HepG2 (cell line): ENCODE results near the gene PRSS8. TPM values are rescaled to one million over a fixed set of nuclear protein-coding genes. Genes with fewer than 3 reads are reported as not detected.

Source experiments
- ATAC-seq: fragments of 200-7000 bp; cut with Tn5 transposase; 3 replicates; pipeline ENCODE4 v1.9.1; 2020; ENCODE audit warnings: mild to moderate bottlenecking, moderate library complexity
- BruUV-seq: library from RNA; stranded (reverse); fragments of 400-500 nt; replicated peaks from 2 replicates; lab custom pipeline; 2021; lab: Mats Ljungman, UMichigan
- CTCF ChIA-PET: fragments of 300-600 bp; formaldehyde crosslinking; extraction: SDS; loops from one replicate; lab custom pipeline; 2021; ENCODE audit warnings: low total read pairs, inconsistent platforms, low intra/inter-chr PET ratio; lab: Yijun Ruan, JAX
- POLR2A ChIA-PET: fragments of 350-600 bp; sonication (Branson Sonifier 250); formaldehyde crosslinking; loops from one replicate; lab custom pipeline; 2020; ENCODE audit warnings: antibody characterized with exemption, inconsistent platforms; lab: Yijun Ruan, JAX
- DNase-seq: peaks from one replicate; pipeline ENCODE4 v3.0.0-alpha.2; 2015; ENCODE audit warnings: low spot score
- FAIRE-seq: peaks from 3 replicates; lab custom pipeline; 2011; peaks lifted over from hg19 to GRCh38; lab: Jason Lieb, UNC
- H2AFZ ChIP-seq: one replicate; pipeline ENCODE4 v1.6.1; 2011; ENCODE audit warnings: low read length, inconsistent platforms
- H3K27ac ChIP-seq: fragments of 300-600 bp; 3 replicates; pipeline ENCODE4 v1.8.0; 2011; ENCODE audit warnings: mixed run types, mild to moderate bottlenecking, mixed read lengths, low read length, inconsistent platforms; ENCODE audit not compliant: insufficient read depth; ENCODE audit errors: extremely low read length
- H3K27me3 ChIP-seq, 2 experiments: fragments of 200-600 bp in 1 of 2; 2 replicates in 1 of 2; 3 replicates in 1 of 2; pipeline versions ENCODE4 v1.6.0 to v1.8.0; 2011; ENCODE audit warnings: low read length in 2 of 2, mild to moderate bottlenecking in 2 of 2, moderate library complexity in 2 of 2, inconsistent platforms in 1 of 2; ENCODE audit not compliant: insufficient read depth in 2 of 2, control insufficient read depth in 1 of 2
- H3K36me3 ChIP-seq, 2 experiments: fragments of 200-600 bp in 1 of 2; replicated peaks in 1 of 2; 2 replicates in 1 of 2; 3 replicates in 1 of 2; pipeline versions ENCODE4 v1.5.1 to v1.8.0; 2011; ENCODE audit warnings: low read length in 2 of 2, inconsistent platforms in 1 of 2; ENCODE audit not compliant: insufficient read depth in 2 of 2, control insufficient read depth in 1 of 2
- H3K4me1 ChIP-seq: 2 replicates; pipeline ENCODE4 v1.5.1; 2012; ENCODE audit warnings: low read length, inconsistent platforms; ENCODE audit not compliant: insufficient read depth
- H3K4me2 ChIP-seq: 2 replicates; pipeline ENCODE4 v1.6.0; 2011; ENCODE audit warnings: low read depth, low read length, inconsistent platforms
- H3K4me3 ChIP-seq, 3 experiments: fragments of 200-600 bp in 1 of 3; sonication (generic), shearing (Covaris generic) in 1 of 3; replicated peaks in 1 of 3; 2 replicates each; pipeline ENCODE4 v1.5.1; 2011 to 2016; ENCODE audit warnings: low read length in 3 of 3, inconsistent platforms in 2 of 3, low read depth in 2 of 3, mild to moderate bottlenecking in 2 of 3, control low read depth in 1 of 3, mixed read lengths in 1 of 3; ENCODE audit not compliant: insufficient read depth in 1 of 3
- H3K79me2 ChIP-seq: one replicate; pipeline ENCODE4 v1.6.1; 2011; ENCODE audit warnings: low read length, inconsistent platforms; ENCODE audit not compliant: insufficient read depth
- H3K9ac ChIP-seq: 2 replicates; pipeline ENCODE4 v1.6.0; 2011; ENCODE audit warnings: mild to moderate bottlenecking, low read depth, low read length, inconsistent platforms; ENCODE audit not compliant: insufficient read depth
- H3K9me3 ChIP-seq: 2 replicates; pipeline ENCODE4 v1.5.1; 2012; ENCODE audit warnings: mild to moderate bottlenecking, low read length
- H4K20me1 ChIP-seq: 2 replicates; pipeline ENCODE4 v1.6.0; 2011; ENCODE audit warnings: inconsistent platforms, mild to moderate bottlenecking, low read length, moderate library complexity; ENCODE audit not compliant: insufficient read depth
- HNRNPLL ChIP-seq: fragments of 200-400 bp; formaldehyde crosslinking; IDR thresholded peaks from 2 replicates; pipeline ENCODE4 v1.6.1; 2017; ENCODE audit warnings: mild to moderate bottlenecking, low read depth, low read length; ENCODE audit not compliant: poor library complexity, severe bottlenecking
- ZNF557 ChIP-seq: sonication (generic); formaldehyde crosslinking; IDR thresholded peaks from 2 replicates; pipeline ENCODE4 v1.4.0; 2020; ENCODE audit warnings: missing genetic modification reagents
- ZNF687 ChIP-seq: sonication (generic); formaldehyde crosslinking; IDR thresholded peaks from 2 replicates; pipeline ENCODE4 v1.5.1; 2020; ENCODE audit warnings: mild to moderate bottlenecking, missing genetic modification reagents, moderate library complexity
- WGBS: methylation state at CpG from one replicate; pipeline ENCODE4 v1.1.6; 2017; ENCODE audit warnings: low lambda C conversion rate; 5-methylcytosine and 5-hydroxymethylcytosine counted together
- in situ Hi-C: cut with HindIII; loops from 2 replicates; pipeline ENCODE4 v1.10.0; 2017; ENCODE audit warnings: low pct_unique_long_range_greater_than_20kb; ENCODE audit not compliant: extremely low pct_ligation_motif_present
- intact Hi-C: fragments of 100-400 bp; cut with micrococcal nuclease; formaldehyde crosslinking; loops from one replicate; pipeline ENCODE4 v1.10.0; 2022; ENCODE audit not compliant: unreplicated experiment
- polyA plus RNA-seq, 8 experiments: library from polyadenylated mRNA; depleted of rRNA in 3 of 8; stranded (reverse) in 7 of 8; unstranded in 1 of 8; fragments of >200 nt; fragmentation: Illumina TruSeq in 4 of 8; extraction: Trizol in 4 of 8; gene quantifications; 2 replicates each; pipeline versions ENCODE4 v1.2.1 to v1.2.3, GENCODE V29; 2011 to 2016; ENCODE audit warnings: low read depth in 4 of 8, missing spikeins in 1 of 8, mixed read lengths in 1 of 8; ENCODE audit not compliant: insufficient read depth in 1 of 8
- total RNA-seq, 5 experiments: library from RNA; depleted of rRNA; stranded (reverse); fragments of >200 nt; fragmentation: Illumina TruSeq; extraction: Trizol; gene quantifications; 2 replicates each; pipeline ENCODE4 v1.2.3, GENCODE V29; 2016; ENCODE audit warnings: low read depth in 1 of 5

PRSS8 gene
- total and polyA plus RNA-seq, 2 of the 13 experiments (the other 11 are each of a cell fraction or from before 2014, with no cell fraction given): 2.6 to 7.2 TPM

- ATAC-seq: peak; percentile 4; the same call in 2 of the 3 replicates
- Histone ChIP-seq H3K9me3 (no peaks in the 10 kb centered on the region), H4K20me1 (no peaks in the 10 kb centered on the region; the same call in 1 of the 2 replicates), H3K4me1 (no peaks in the 10 kb centered on the region), H3K79me2 (peaks cover 12% of the 10 kb centered on the region), H3K4me2 (no peak overlapping the region), H3K27ac (no peak overlapping the region), H3K27me3 (no peaks in the 10 kb centered on the region), H3K9ac (no peak overlapping the region), H2AFZ (no peak overlapping the region), H3K4me3 (no peak overlapping the region), H3K36me3 (peaks cover 16 to 30% of the 10 kb centered on the region in 2 experiments)
- FAIRE-seq: no peak
- in situ Hi-C loops (no loop called here), intact Hi-C loops (no loop called here)
- TF ChIP-seq ZNF557 (CRISPR knock-in tag): no peak
- TF ChIP-seq ZNF687 (CRISPR knock-in tag): 0 out of 2 replicates have a peak, but pooled peaks have one; percentile 19
- peak; percentile 4 for TF ChIP-seq HNRNPLL
- no TSS peak for BruUV-seq
- CTCF ChIA-PET: no interaction called here
- POLR2A ChIA-PET: interaction anchor here (1.4 to 3.3 kb wide), 2 partner anchors 12 to 31 kb away, joined by 3 to 17 read pairs; partner anchors contain the start of genes KAT8, ZNF646 and ZNF668
- WGBS: 100% methylated on average over 2 of the region's 6 CpGs
- DNase-seq: no peak
Observed at GRCh38 chr16:31086629-31086906, 49.0 kb downstream of the PRSS8 start.
